H9 (cell line): Measurements from ENCODE around the gene GTF2A1L. TPM values are rescaled to one million over a fixed set of nuclear protein-coding genes. Genes with fewer than 3 reads are reported as not detected.

ENCODE experiments used
- DNase-seq: peaks from one replicate; pipeline ENCODE4 v3.0.0-alpha.2; 2017
- H2AFZ ChIP-seq: one replicate; pipeline ENCODE4 v1.6.1; 2013; ENCODE audit warnings: mild to moderate bottlenecking, low read length, control low read depth, moderate library complexity
- H2AK5ac ChIP-seq: 2 replicates; pipeline ENCODE4 v1.6.1; 2013; ENCODE audit warnings: low read length, control low read depth, mixed read lengths; ENCODE audit not compliant: insufficient read length
- H2BK120ac ChIP-seq: one replicate; pipeline ENCODE4 v1.6.1; 2013; ENCODE audit warnings: low read depth, mild to moderate bottlenecking, low read length, control low read depth, inconsistent platforms; ENCODE audit not compliant: poor library complexity, severe bottlenecking
- H2BK12ac ChIP-seq: 2 replicates; pipeline ENCODE4 v1.6.1; 2013; ENCODE audit warnings: low read length, control low read depth, mixed read lengths, low read depth; ENCODE audit not compliant: insufficient read length
- H2BK15ac ChIP-seq: 2 replicates; pipeline ENCODE4 v1.6.1; 2013; ENCODE audit warnings: low read depth, low read length, control low read depth
- H2BK20ac ChIP-seq: one replicate; pipeline ENCODE4 v1.6.1; 2013; ENCODE audit warnings: low read depth, mild to moderate bottlenecking, low read length, control low read depth, inconsistent platforms; ENCODE audit not compliant: poor library complexity, severe bottlenecking
- H2BK5ac ChIP-seq: 2 replicates; pipeline ENCODE4 v1.6.1; 2013; ENCODE audit warnings: low read length, control low read depth, mixed read lengths; ENCODE audit not compliant: insufficient read length
- H3K14ac ChIP-seq: 2 replicates; pipeline ENCODE4 v1.6.1; 2013; ENCODE audit warnings: low read length, control low read depth; ENCODE audit not compliant: insufficient read depth
- H3K18ac ChIP-seq: 2 replicates; pipeline ENCODE4 v1.6.1; 2013; ENCODE audit warnings: low read depth, mild to moderate bottlenecking, mixed read lengths, low read length, control low read depth; ENCODE audit not compliant: insufficient read length
- H3K23ac ChIP-seq: 2 replicates; pipeline ENCODE4 v1.6.1; 2013; ENCODE audit warnings: low read length, control low read depth, mixed read lengths, low read depth; ENCODE audit not compliant: insufficient read length
- H3K23me2 ChIP-seq: 2 replicates; pipeline ENCODE4 v1.6.1; 2013; ENCODE audit warnings: low read depth, mild to moderate bottlenecking, mixed read lengths, low read length, control low read depth; ENCODE audit not compliant: insufficient read length, poor library complexity, severe bottlenecking
- H3K27ac ChIP-seq: 2 replicates; pipeline ENCODE4 v1.5.1; 2013; ENCODE audit warnings: low read length, control low read depth, mixed read lengths, low read depth; ENCODE audit not compliant: insufficient read length
- H3K27me3 ChIP-seq: 2 replicates; pipeline ENCODE4 v1.6.1; 2013; ENCODE audit warnings: low read length, control low read depth, inconsistent platforms; ENCODE audit not compliant: insufficient read depth
- H3K4ac ChIP-seq: 2 replicates; pipeline ENCODE4 v1.6.1; 2013; ENCODE audit warnings: low read depth, mild to moderate bottlenecking, control low read depth, inconsistent platforms, low read length, moderate library complexity
- H3K4me1 ChIP-seq: 2 replicates; pipeline ENCODE4 v1.6.1; 2013; ENCODE audit warnings: low read length, control low read depth, inconsistent platforms; ENCODE audit not compliant: insufficient read depth
- H3K4me2 ChIP-seq: 2 replicates; pipeline ENCODE4 v1.6.1; 2013; ENCODE audit warnings: low read length, control low read depth, mixed read lengths; ENCODE audit not compliant: insufficient read length, insufficient read depth
- H3K56ac ChIP-seq: 2 replicates; pipeline ENCODE4 v1.6.1; 2013; ENCODE audit warnings: low read depth, mild to moderate bottlenecking, mixed read lengths, low read length, control low read depth; ENCODE audit not compliant: insufficient read length
- H3K79me1 ChIP-seq: 2 replicates; pipeline ENCODE4 v1.6.1; 2013; ENCODE audit warnings: low read depth, mild to moderate bottlenecking, moderate library complexity, low read length, control low read depth, inconsistent platforms; ENCODE audit not compliant: insufficient read depth, poor library complexity, severe bottlenecking
- H3K79me2 ChIP-seq: 2 replicates; pipeline ENCODE4 v1.6.1; 2013; ENCODE audit warnings: low read length, control low read depth, inconsistent platforms; ENCODE audit not compliant: insufficient read depth
- H3K9ac ChIP-seq: 2 replicates; pipeline ENCODE4 v1.6.1; 2013; ENCODE audit warnings: low read length, control low read depth, mixed read lengths; ENCODE audit not compliant: insufficient read length; ENCODE audit errors: extremely low read depth
- H3K9me3 ChIP-seq: one replicate; pipeline ENCODE4 v1.6.1; 2013; ENCODE audit warnings: low read depth, low read length, inconsistent platforms; ENCODE audit not compliant: control insufficient read depth
- H3T11ph ChIP-seq: one replicate; pipeline ENCODE4 v1.6.1; 2013; ENCODE audit warnings: mild to moderate bottlenecking, low read length, control low read depth, inconsistent platforms
- H4K20me1 ChIP-seq: one replicate; pipeline ENCODE4 v1.6.1; 2013; ENCODE audit not compliant: control insufficient read depth, insufficient read length, insufficient read depth
- H4K5ac ChIP-seq: 2 replicates; pipeline ENCODE4 v1.6.1; 2013; ENCODE audit warnings: low read depth, mild to moderate bottlenecking, mixed read lengths, low read length, control low read depth; ENCODE audit not compliant: insufficient read length
- H4K8ac ChIP-seq: replicated peaks from 2 replicates; pipeline ENCODE4 v1.6.1; 2013; ENCODE audit warnings: low read length, control low read depth, mixed read lengths, low read depth; ENCODE audit not compliant: insufficient read length
- H4K91ac ChIP-seq: 2 replicates; pipeline ENCODE4 v1.6.1; 2013; ENCODE audit warnings: low read depth, mild to moderate bottlenecking, moderate library complexity, mixed read lengths, low read length, control low read depth; ENCODE audit not compliant: insufficient read length
- H3K27ac Mint-ChIP-seq, 3 experiments: 2 replicates in 2 of 3; 3 replicates in 1 of 3; pipeline ENCODE4 v1.8.0; 2020 to 2021; ENCODE audit warnings: mixed read lengths in 3 of 3, mild to moderate bottlenecking in 1 of 3, moderate library complexity in 1 of 3
- H3K27me3 Mint-ChIP-seq: 2 replicates; pipeline ENCODE4 v1.8.0; 2021; ENCODE audit warnings: low read depth, mild to moderate bottlenecking, moderate library complexity, mixed read lengths
- H3K36me3 Mint-ChIP-seq, 3 experiments: 2 replicates in 2 of 3; 3 replicates in 1 of 3; pipeline ENCODE4 v1.8.0; 2020 to 2021; ENCODE audit warnings: low read depth in 3 of 3, mixed read lengths in 3 of 3; ENCODE audit not compliant: insufficient read depth in 1 of 3
- H3K4me1 Mint-ChIP-seq, 2 experiments: 2 replicates each; pipeline ENCODE4 v1.8.0; 2020; ENCODE audit warnings: mixed read lengths in 2 of 2
- H3K4me3 Mint-ChIP-seq, 2 experiments: 2 replicates in 1 of 2; 3 replicates in 1 of 2; pipeline ENCODE4 v1.8.0; 2020 to 2021; ENCODE audit warnings: mild to moderate bottlenecking in 2 of 2, mixed read lengths in 2 of 2, moderate library complexity in 1 of 2
- H3K9me3 Mint-ChIP-seq, 2 experiments: 2 replicates in 1 of 2; 3 replicates in 1 of 2; pipeline ENCODE4 v1.8.0; 2020; ENCODE audit warnings: mild to moderate bottlenecking in 2 of 2, mixed read lengths in 2 of 2, moderate library complexity in 1 of 2
- WGBS: extraction: QIAGEN DNeasy Blood & Tissue Kit; methylation state at CpG from one replicate; pipeline ENCODE4 v1.1.7; 2013; ENCODE audit warnings: missing lambda C conversion rate, low lambda C conversion rate, mixed read lengths; ENCODE audit not compliant: insufficient read length; ENCODE audit errors: extremely low coverage; 5-methylcytosine and 5-hydroxymethylcytosine counted together
- total RNA-seq: library from RNA; stranded (reverse); gene quantifications from 2 replicates; pipeline ENCODE4 v1.2.1, GENCODE V29; 2021
- TF ChIP-seq, protein P1 (sequence below): fragments of 200-600 bp; sonication (generic); conservative IDR thresholded peaks from 3 replicates; pipeline ENCODE4 v1.8.0; 2021; ENCODE audit warnings: antibody characterized with exemption, mild to moderate bottlenecking

Gene GTF2A1L
- total RNA-seq, 1 experiment from 2014 or later = not detected

DNA sequence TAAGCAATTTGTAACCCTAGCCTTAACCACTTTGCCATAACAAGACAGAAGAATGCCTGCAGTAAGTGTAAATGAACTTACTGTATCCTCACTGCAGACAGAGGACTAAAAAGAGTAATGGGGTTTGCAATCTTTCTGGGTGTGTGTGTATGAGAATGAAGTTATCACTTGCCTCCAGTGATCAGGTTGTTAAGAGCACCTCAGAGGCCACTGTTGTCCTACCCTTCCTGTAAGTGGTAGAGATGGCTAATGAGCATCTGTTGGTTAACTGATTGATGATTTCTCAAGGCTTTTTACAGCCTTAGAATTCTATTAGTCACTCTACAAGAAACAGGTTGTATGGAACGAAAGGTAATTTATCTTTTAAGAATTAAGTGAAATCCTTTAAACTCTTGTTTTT is 27.6 kb upstream of the GTF2A1L start:
- Histone ChIP-seq H3T11ph (no peak overlapping the region), H4K8ac (no peak overlapping the region), H3K9me3 (no peaks in the 10 kb centered on the region), H3K4me2 (no peak overlapping the region), H3K9ac (no peak overlapping the region), H3K14ac (no peak overlapping the region), H2BK12ac (no peak overlapping the region), H4K20me1 (no peaks in the 10 kb centered on the region), H3K79me2 (no peaks in the 10 kb centered on the region), H4K5ac (no peak overlapping the region), H3K79me1 (no peaks in the 10 kb centered on the region), H2BK5ac (no peak overlapping the region), H3K27me3 (no peaks in the 10 kb centered on the region), H3K23ac (no peak overlapping the region), H3K56ac (no peak overlapping the region), H3K27ac (no peak overlapping the region), H2AFZ (no peak overlapping the region), H3K4ac (no peak overlapping the region), H2BK15ac (no peak overlapping the region), H2BK20ac (no peak overlapping the region), H3K23me2 (no peaks in the 10 kb centered on the region), H2BK120ac (no peak overlapping the region), H2AK5ac (no peak overlapping the region), H4K91ac (no peak overlapping the region), H3K18ac (no peak overlapping the region), H3K4me1 (peaks cover 6% of the 10 kb centered on the region; the same call in 1 of the 2 replicates)
- Mint-ChIP-seq H3K27ac (no peak overlapping the region), H3K4me3 (no peak overlapping the region), H3K4me1 (peaks cover 31 to 35% of the 10 kb centered on the region in 2 experiments), H3K9me3 (no peaks in the 10 kb centered on the region), H3K36me3 (peaks cover 0 to 12% (median 4%) of the 10 kb centered on the region in 3 experiments; a peak in 3 of 7 replicates), H3K27me3 (peaks cover 14% of the 10 kb centered on the region)
- TF ChIP-seq, protein P1, sequence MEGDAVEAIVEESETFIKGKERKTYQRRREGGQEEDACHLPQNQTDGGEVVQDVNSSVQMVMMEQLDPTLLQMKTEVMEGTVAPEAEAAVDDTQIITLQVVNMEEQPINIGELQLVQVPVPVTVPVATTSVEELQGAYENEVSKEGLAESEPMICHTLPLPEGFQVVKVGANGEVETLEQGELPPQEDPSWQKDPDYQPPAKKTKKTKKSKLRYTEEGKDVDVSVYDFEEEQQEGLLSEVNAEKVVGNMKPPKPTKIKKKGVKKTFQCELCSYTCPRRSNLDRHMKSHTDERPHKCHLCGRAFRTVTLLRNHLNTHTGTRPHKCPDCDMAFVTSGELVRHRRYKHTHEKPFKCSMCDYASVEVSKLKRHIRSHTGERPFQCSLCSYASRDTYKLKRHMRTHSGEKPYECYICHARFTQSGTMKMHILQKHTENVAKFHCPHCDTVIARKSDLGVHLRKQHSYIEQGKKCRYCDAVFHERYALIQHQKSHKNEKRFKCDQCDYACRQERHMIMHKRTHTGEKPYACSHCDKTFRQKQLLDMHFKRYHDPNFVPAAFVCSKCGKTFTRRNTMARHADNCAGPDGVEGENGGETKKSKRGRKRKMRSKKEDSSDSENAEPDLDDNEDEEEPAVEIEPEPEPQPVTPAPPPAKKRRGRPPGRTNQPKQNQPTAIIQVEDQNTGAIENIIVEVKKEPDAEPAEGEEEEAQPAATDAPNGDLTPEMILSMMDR = no peak
- no peak for DNase-seq
- no CpG with 5 or more reads among the region's 1 CpG for WGBS
